Brain pericyte (primary cell): ENCODE data around the gene THSD7A.

Experiments used
- DNase-seq: peaks from one replicate; pipeline ENCODE4 v3.0.0-alpha.2; 2012; ENCODE audit warnings: low read depth, low spot score

Gene THSD7A

GRCh38 chr7:11751807-11752389 is 80.1 kb downstream of the THSD7A start:
- no peak for DNase-seq

GRCh38 chr7:11751315-11751714 is 80.7 kb downstream of the THSD7A start:
- DNase-seq: no peak

DNA sequence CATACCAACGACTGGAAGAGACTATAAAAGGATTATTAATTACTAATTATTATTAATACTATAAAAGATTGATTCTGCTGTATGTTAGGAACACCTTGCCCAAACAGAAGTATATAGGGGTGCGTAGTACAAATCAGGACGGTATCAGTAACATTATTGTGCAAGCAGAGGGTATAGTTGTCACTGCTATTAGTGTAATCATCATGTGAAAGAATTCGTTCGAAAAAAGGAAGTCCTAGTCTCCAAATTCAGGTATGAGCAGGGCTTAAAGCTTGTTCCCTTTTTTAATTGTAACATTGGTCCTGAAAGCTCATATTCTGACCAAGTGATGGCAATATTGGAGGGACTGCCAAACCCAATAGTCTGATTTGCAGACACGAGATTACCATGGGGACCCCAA is 81.8 kb downstream of the THSD7A start:
- no peak for DNase-seq

DNA sequence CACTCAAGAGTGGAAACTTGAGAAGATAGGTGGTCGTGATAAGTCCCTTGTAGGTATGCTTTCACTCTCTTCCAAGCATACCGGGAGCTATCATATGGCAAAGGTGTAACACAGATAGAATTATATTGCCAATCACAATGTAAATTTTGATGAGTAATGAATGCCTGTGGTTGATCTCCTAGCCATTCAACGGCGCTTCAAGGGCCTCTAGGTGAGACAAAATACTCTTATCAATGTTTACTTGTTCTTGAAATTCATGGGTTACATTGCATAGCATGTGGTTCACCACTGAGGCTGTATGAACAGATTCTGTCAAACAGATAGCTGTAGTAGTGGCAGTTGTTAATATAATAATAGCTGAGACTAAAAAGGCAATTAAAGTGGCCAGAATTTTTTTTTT is 82.4 kb downstream of the THSD7A start:
- no peak for DNase-seq

GRCh38 chr7:11748884-11749283 is 83.1 kb downstream of the THSD7A start:
- no peak for DNase-seq

- no peak for DNase-seq
Observed at GRCh38 chr7:11747715-11748485, 84.1 kb downstream of the THSD7A start.

- no peak for DNase-seq
Observed at GRCh38 chr7:11746591-11746990, 85.4 kb downstream of the THSD7A start.

GRCh38 chr7:11743548-11743947 is 88.5 kb downstream of the THSD7A start:
- no peak for DNase-seq

- no peak for DNase-seq
Observed at GRCh38 chr7:11743016-11743415, 89.0 kb downstream of the THSD7A start.

DNA sequence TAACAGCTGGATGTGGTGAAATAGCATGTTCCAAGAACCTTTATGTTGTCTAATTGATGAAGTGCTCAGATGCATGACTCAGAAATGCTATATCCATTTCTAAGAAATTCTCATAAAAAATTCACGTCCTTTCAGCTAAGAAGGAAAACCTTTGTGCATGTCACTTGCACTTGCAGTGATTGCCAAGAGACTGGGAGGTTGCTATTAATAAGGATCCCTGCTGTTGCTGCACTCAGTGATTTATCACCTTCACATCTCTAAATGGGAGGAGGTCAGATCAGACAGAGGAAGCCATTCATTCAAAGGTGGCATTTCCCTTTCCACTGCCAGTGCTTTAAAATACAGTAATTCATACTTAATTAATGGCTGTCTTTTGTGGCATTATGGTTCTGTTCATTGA is 89.5 kb downstream of the THSD7A start:
- no peak for DNase-seq

DNA sequence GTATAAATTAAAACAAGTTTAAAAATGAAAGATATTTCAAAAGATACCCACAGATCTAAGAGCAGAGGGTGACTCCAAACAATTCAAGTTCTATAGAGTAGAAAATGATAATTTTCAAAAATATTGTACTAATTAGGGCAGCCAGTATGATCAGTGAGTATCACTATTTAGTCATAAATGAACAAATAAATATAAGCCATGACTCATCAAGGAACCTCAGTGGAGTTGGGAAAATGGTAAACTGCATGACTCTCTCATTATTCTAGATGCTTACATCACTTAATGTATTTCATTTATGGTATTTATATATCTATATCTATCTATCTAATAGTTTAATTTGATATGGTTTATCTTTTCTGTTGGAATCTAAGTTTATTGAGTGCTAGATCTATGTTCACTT is 94.3 kb downstream of the THSD7A start:
- no peak for DNase-seq

DNA sequence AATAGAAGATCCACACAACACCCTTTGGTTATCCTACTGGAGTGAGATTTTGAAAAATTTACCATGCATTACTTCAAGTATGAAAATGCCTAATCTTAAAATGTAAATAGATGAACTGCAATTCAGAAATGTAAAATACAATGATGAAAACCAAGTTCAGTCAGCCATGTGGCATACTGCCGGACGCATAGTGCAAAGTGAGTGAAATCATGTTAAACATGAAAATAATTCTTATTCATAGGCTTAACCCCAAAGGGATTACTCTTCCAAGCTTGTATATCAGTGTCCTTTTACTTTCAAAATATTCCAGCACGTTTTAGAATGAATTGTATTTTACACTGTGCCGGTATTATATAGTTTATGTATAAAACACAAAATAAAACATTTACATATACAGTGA is 99.8 kb downstream of the THSD7A start:
- no peak for DNase-seq

DNA sequence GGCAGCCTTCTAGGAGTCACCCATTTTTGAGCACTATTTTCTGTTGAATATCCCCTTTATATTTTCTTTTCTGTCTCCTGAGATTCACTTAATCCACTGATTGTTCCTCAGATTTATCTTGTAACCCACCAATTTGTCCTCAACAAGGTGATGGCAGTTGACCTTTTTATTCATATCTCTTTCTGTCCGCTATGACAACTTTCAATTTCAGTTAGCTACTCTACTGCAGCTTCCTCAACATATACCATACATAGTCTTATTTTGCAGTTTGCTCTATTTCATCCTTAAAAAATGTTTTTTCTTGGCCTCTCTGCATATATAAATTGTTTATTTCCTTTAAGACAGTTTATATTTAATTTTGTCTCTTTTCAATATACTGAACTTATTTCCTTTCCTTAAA is 101.3 kb downstream of the THSD7A start:
- DNase-seq: no peak

DNA sequence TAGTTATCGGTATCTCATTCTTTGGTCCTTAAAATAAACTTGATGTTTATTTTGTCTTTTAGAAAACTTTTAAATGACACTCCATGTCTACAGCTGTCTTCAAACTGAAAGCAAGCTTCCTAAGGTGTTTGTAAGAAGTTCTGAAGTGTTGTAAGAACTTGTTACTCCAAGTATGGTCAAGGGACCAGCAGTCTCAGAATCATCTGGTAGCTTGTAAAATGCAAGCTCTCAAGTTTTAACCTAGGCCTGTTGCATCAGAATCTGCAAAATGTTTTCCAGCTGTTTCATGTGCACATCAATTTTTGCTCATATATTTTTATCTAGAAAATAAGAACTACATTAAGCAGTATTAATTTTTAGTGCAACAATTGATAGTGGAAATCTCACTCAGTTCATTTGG is 104.1 kb downstream of the THSD7A start:
- no peak for DNase-seq

GRCh38 chr7:11726794-11727155 is 105.2 kb downstream of the THSD7A start:
- no peak for DNase-seq

DNA sequence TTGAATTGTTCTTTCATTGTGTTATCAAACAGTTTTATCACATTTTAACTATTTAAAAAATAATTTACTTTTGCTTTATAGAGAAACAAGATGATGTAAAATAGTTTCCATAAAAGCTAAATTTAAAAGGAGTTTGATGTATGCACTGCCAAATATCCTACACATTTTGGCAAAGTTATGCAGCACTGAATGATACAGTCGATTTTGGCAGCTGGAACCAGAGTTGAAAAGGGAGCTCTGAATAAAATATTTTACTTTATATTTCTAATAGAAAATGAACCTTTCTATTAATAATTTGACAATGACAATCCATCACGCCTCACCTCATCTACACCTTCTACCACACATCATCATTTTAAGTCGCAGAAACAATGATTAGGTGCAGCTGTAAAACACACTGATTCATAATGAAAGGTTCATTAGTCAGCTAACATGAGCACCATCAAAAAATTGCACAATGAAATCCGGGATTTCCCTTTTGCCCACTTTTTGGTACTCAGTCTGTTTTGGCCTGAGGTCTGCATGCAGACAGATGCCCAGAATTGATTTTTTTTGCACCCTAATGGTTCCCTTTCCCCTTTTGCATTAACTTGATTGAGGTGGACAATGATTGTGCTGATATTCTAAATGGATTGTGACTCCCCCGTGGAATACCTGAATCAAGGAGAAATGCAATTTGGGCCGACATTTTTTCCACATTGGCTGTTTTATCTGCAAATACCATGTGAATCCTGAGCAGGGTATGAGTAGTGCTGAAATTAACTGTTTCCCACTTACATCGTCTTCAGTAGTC is 105.8 kb downstream of the THSD7A start:
- DNase-seq: no peak

DNA sequence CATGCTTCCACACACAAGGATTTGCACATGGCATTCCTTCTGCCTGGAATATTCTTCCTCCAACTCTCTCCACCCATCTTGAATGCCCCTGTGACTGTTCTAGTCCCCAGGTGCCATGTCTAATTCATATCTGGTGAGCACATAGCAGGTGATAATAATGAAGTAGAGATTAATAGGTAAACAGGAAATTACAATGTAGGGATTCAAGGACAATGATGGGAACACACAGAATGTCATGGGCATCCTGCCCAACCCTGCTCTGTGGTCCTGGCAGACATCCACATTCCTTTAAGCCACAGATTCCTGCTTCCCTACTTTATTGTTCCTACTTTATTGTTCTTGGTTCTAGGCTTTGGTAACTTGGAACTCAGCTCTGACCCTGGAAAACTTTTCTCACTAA is 115.8 kb downstream of the THSD7A start:
- DNase-seq: no peak

- DNase-seq: no peak
Observed at GRCh38 chr7:11714676-11715075, 117.3 kb downstream of the THSD7A start.

DNA sequence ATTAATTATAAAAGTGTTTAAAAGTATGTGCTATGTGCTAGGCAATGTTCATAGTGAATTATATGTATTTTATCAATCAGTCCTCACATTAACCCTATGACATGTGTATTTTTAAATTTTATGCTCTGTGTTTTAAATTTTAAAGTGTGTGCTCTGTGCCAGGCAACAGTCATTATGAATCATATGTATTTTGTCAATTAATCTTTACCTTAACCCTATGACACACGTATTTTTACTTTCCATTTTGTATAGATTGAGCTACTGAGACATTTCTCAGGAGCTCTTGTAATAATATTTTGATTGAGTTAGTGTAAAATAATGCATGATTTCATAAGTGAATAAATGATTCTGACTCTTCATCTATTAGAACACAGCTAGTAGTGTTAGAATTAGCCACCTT is 117.8 kb downstream of the THSD7A start:
- DNase-seq: no peak

GRCh38 chr7:11713352-11713751 is 118.6 kb downstream of the THSD7A start:
- DNase-seq: no peak

DNA sequence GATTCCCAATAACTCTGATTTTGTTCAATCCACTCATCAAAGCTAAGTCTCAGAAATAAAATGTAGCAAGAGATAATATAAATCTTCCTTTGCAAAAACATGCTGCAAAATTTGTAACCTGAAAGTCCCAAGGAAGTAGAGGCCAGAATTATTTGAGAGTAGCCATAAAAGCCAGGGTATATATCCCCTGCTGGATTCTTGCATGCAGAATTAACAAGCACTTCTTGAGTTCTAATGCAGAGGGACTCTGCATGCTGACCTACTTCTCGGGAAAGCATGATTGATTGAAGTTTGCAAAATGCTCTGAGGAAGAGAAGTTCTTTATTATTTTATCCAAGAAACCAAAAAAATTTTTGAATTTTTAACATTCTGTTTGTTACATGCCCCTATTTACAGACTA is 121.6 kb downstream of the THSD7A start:
- DNase-seq: no peak

- DNase-seq: no peak
Observed at GRCh38 chr7:11709196-11709595, 122.8 kb downstream of the THSD7A start.
